CD14-positive monocyte (primary cell): ENCODE data around the gene CACNA1G. TPM values are rescaled to one million over a fixed set of nuclear protein-coding genes. Genes with fewer than 3 reads are reported as not detected.
A peak's percentile ranks its signal among the peaks of the same experiment; 100 is the strongest.

Experiments
- DNase-seq, 3 donors: peaks; one replicate each; pipeline ENCODE4 v3.0.0-alpha.2; 2011 to 2022
- H2AFZ ChIP-seq: 2 replicates; pipeline ENCODE4 v1.6.0; 2012; ENCODE audit warnings: mild to moderate bottlenecking, low read depth, low read length, inconsistent platforms; ENCODE audit not compliant: insufficient read depth, poor library complexity, severe bottlenecking
- H3K27ac ChIP-seq, 2 donors: 1 replicate in 1 of 2; 2 replicates in 1 of 2; pipeline ENCODE4 v1.5.1; 2012 to 2013; ENCODE audit warnings: low read length in 2 of 2, control low read depth in 1 of 2, inconsistent platforms in 1 of 2, low read depth in 1 of 2, mild to moderate bottlenecking in 1 of 2
- H3K27me3 ChIP-seq, 2 donors: one replicate each; pipeline versions ENCODE4 v1.6.0 to v1.6.1; 2011 to 2013; ENCODE audit warnings: low read length in 2 of 2; ENCODE audit not compliant: control insufficient read depth in 2 of 2, insufficient read depth in 2 of 2
- H3K36me3 ChIP-seq, 2 donors: replicated peaks in 1 of 2; 1 replicate in 1 of 2; 2 replicates in 1 of 2; pipeline versions ENCODE4 v1.5.1 to v1.6.1; 2012 to 2013; ENCODE audit warnings: low read length in 2 of 2, control low read depth in 1 of 2, inconsistent platforms in 1 of 2, mild to moderate bottlenecking in 1 of 2; ENCODE audit not compliant: insufficient read depth in 2 of 2, control insufficient read depth in 1 of 2
- H3K4me1 ChIP-seq, 2 donors: 1 replicate in 1 of 2; 2 replicates in 1 of 2; pipeline versions ENCODE4 v1.5.1 to v1.6.1; 2012 to 2013; ENCODE audit warnings: low read length in 2 of 2, control low read depth in 1 of 2, inconsistent platforms in 1 of 2, mild to moderate bottlenecking in 1 of 2, moderate library complexity in 1 of 2; ENCODE audit not compliant: insufficient read depth in 2 of 2, control insufficient read depth in 1 of 2
- H3K4me2 ChIP-seq: replicated peaks from 2 replicates; pipeline ENCODE3; 2012; ENCODE audit warnings: low read length, moderate library complexity, mild to moderate bottlenecking; ENCODE audit not compliant: poor library complexity, severe bottlenecking; ENCODE audit errors: extremely low read depth
- H3K4me3 ChIP-seq, 3 experiments: fragments of 200-600 bp in 1 of 3; sonication (generic) in 1 of 3; replicated peaks in 1 of 3; 1 replicate in 2 of 3; 2 replicates in 1 of 3; pipeline ENCODE4 v1.5.1; 2011 to 2013; ENCODE audit warnings: low read length in 3 of 3, mild to moderate bottlenecking in 3 of 3, control low read depth in 2 of 3, low read depth in 2 of 3, inconsistent platforms in 1 of 3, moderate library complexity in 1 of 3
- H3K79me2 ChIP-seq: 2 replicates; pipeline ENCODE4 v1.6.0; 2012; ENCODE audit warnings: mild to moderate bottlenecking, control low read depth, inconsistent platforms, low read length, moderate library complexity; ENCODE audit not compliant: insufficient read depth
- H3K9ac ChIP-seq: 2 replicates; pipeline ENCODE4 v1.6.0; 2017; ENCODE audit warnings: low read length, mild to moderate bottlenecking; ENCODE audit not compliant: insufficient read depth, poor library complexity, severe bottlenecking
- H3K9me3 ChIP-seq, 2 donors: replicated peaks in 1 of 2; 1 replicate in 1 of 2; 2 replicates in 1 of 2; pipeline versions ENCODE4 v1.5.1 to v1.6.1; 2012 to 2013; ENCODE audit warnings: low read length in 2 of 2, control low read depth in 1 of 2; ENCODE audit not compliant: control insufficient read depth in 1 of 2, insufficient read depth in 1 of 2
- H4K20me1 ChIP-seq: 2 replicates; pipeline ENCODE4 v1.6.0; 2012; ENCODE audit warnings: mild to moderate bottlenecking, low read length, control low read depth, moderate library complexity; ENCODE audit not compliant: insufficient read depth
- H3K27ac Mint-ChIP-seq, 7 donors: one replicate each; pipeline ENCODE4 v1.8.0; 2020; ENCODE audit warnings: mild to moderate bottlenecking in 7 of 7, mixed read lengths in 7 of 7, moderate library complexity in 6 of 7, inconsistent platforms in 2 of 7
- H3K27me3 Mint-ChIP-seq, 3 donors: one replicate each; pipeline ENCODE4 v1.8.0; 2021 to 2022; ENCODE audit warnings: low read depth in 3 of 3, mild to moderate bottlenecking in 3 of 3, mixed read lengths in 3 of 3, moderate library complexity in 3 of 3, inconsistent platforms in 1 of 3
- H3K36me3 Mint-ChIP-seq, 2 donors: one replicate each; pipeline ENCODE4 v1.8.0; 2020; ENCODE audit warnings: mixed read lengths in 2 of 2, inconsistent platforms in 1 of 2, mild to moderate bottlenecking in 1 of 2
- H3K4me1 Mint-ChIP-seq: one replicate; pipeline ENCODE4 v1.8.0; 2020; ENCODE audit warnings: mild to moderate bottlenecking, mixed read lengths
- H3K4me3 Mint-ChIP-seq, 2 donors: one replicate each; pipeline ENCODE4 v1.8.0; 2020; ENCODE audit warnings: mild to moderate bottlenecking in 2 of 2, mixed read lengths in 2 of 2, moderate library complexity in 1 of 2
- H3K9me3 Mint-ChIP-seq, 7 donors: one replicate each; pipeline ENCODE4 v1.8.0; 2020 to 2022; ENCODE audit warnings: mixed read lengths in 7 of 7, mild to moderate bottlenecking in 6 of 7, moderate library complexity in 6 of 7, inconsistent platforms in 2 of 7
- WGBS: methylation state at CpG from one replicate; pipeline ENCODE4 v1.1.5; 2013; ENCODE audit warnings: missing lambda C conversion rate; ENCODE audit not compliant: insufficient coverage; 5-methylcytosine and 5-hydroxymethylcytosine counted together
- intact Hi-C, 2 donors: fragments of 100-400 bp; cut with micrococcal nuclease; formaldehyde crosslinking; loops; one replicate each; pipeline versions ENCODE4 v1.15.0 to v1.15.1; 2023
- polyA plus RNA-seq, 3 donors: library from polyadenylated mRNA; depleted of rRNA in 1 of 3; unstranded in 2 of 3; stranded (reverse) in 1 of 3; fragments of 300-500 nt in 2 of 3; fragments of >200 nt in 1 of 3; fragmentation: Illumina TruSeq in 2 of 3; gene quantifications; 1 replicate in 2 of 3; 2 replicates in 1 of 3; pipeline ENCODE4 v1.2.3, GENCODE V29; 2012 to 2021
- TF ChIP-seq, protein P1 (sequence below): fragments of 200-600 bp; IDR thresholded peaks from one replicate; pipeline ENCODE4 v1.8.0; 2022; ENCODE audit warnings: antibody characterized with exemption, mild to moderate bottlenecking

Gene CACNA1G
- polyA plus RNA-seq, 3 donors: 0.03 TPM; not detected in 2

DNA sequence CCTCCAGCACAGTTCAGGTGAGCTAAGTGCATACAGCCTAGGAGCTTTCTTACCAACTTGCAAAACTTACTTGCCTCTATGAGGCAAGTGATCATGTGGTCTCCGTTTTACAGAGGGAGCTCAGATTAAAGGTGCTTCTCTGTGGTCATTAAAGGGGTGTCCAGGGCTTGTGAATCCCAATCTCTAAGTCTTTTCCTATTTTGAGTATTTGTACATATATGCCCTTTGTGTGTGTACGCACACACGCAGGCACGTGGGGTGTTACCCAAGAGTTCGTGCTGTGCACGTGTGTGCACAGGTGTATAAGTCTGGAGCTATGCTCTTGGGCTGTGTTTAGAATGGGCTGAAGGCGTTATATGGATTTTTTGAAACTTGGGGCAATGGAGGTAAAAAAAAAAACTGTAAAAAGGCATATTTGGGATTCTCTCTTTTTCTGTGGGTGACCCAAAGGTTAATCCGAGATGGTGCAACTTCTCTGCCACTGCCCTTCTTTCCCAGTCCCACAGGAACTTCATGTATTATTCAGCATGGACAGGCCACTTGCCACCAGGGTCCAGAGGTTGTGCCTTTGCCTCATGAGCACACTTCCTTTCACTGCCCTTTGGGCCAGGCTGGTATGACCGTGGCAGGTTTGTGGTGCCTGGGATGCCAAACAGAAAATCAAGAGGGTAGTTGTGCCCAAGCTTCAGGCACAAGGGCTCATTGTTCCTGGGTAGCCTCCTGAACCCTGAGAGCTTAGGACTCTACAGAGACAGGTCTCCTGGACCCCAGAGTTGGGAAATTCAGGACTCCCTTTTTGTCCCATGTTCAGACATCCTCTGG is 75.7 kb downstream of the CACNA1G start:
- intact Hi-C loops: no loop called here
- no peak for DNase-seq
- peak overlapping the region in 1 of 3 experiments; percentile 80 for H3K4me3 ChIP-seq
- no peak overlapping the region for H3K9ac ChIP-seq
- Mint-ChIP-seq H3K9me3 (peaks cover 0 to 11% (median 0%) of the 10 kb centered on the region in 7 donors), H3K4me1 (peaks cover 66% of the 10 kb centered on the region), H3K36me3 (peaks cover 12 to 15% of the 10 kb centered on the region in 2 donors), H3K27ac (no peak overlapping the region), H3K27me3 (peaks cover 47 to 69% (median 53%) of the 10 kb centered on the region in 3 donors), H3K4me3 (peak overlapping the region; percentile 40 to 81)
- no peak overlapping the region for H3K27ac ChIP-seq
- H3K79me2 ChIP-seq: no peaks in the 10 kb centered on the region
- no peaks in the 10 kb centered on the region for H3K36me3 ChIP-seq
- no peaks in the 10 kb centered on the region for H3K9me3 ChIP-seq
- peaks cover 42 to 67% of the 10 kb centered on the region in 2 donors for H3K4me1 ChIP-seq
- H4K20me1 ChIP-seq: peaks cover 17% of the 10 kb centered on the region
- peaks cover 2 to 60% of the 10 kb centered on the region in 2 donors for H3K27me3 ChIP-seq
- peak overlapping the region; percentile 76 for H3K4me2 ChIP-seq
- WGBS: 98% methylated on average over 5 of the region's 9 CpGs
- TF ChIP-seq, protein P1, sequence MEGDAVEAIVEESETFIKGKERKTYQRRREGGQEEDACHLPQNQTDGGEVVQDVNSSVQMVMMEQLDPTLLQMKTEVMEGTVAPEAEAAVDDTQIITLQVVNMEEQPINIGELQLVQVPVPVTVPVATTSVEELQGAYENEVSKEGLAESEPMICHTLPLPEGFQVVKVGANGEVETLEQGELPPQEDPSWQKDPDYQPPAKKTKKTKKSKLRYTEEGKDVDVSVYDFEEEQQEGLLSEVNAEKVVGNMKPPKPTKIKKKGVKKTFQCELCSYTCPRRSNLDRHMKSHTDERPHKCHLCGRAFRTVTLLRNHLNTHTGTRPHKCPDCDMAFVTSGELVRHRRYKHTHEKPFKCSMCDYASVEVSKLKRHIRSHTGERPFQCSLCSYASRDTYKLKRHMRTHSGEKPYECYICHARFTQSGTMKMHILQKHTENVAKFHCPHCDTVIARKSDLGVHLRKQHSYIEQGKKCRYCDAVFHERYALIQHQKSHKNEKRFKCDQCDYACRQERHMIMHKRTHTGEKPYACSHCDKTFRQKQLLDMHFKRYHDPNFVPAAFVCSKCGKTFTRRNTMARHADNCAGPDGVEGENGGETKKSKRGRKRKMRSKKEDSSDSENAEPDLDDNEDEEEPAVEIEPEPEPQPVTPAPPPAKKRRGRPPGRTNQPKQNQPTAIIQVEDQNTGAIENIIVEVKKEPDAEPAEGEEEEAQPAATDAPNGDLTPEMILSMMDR: no peak
- no peak overlapping the region for H2AFZ ChIP-seq

DNA sequence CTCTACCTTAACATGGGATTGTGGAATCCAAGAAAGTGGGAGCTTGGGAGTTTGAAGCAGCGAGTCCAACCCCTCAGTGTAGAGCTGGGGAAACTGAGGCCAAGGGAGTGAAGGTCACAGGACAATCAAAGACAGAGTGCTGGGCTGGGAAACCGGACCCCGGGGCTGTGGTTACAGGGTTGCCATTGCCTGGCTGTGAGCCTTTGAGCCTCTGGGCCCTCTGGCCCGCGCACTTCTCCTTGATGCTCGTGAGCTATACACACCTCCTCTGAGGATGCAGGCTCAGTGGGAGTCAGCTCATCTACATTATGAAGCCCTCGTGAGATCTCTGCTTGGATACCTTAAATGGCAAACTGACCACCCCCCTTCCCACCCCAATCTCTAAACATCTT is 76.3 kb downstream of the CACNA1G start:
- H3K9me3 ChIP-seq: no peaks in the 10 kb centered on the region
- no peak for DNase-seq
- Mint-ChIP-seq H3K27ac (peak overlapping the region in 1 of 7 donors; percentile 66), H3K27me3 (peaks cover 43 to 63% (median 47%) of the 10 kb centered on the region in 3 donors), H3K4me3 (peak overlapping the region; percentile 43 to 81), H3K36me3 (peaks cover 13 to 17% of the 10 kb centered on the region in 2 donors), H3K9me3 (peaks cover 0 to 11% (median 0%) of the 10 kb centered on the region in 7 donors), H3K4me1 (peaks cover 72% of the 10 kb centered on the region)
- H3K79me2 ChIP-seq: no peaks in the 10 kb centered on the region
- intact Hi-C loops: no loop called here
- no peak overlapping the region for H3K27ac ChIP-seq
- 97% methylated on average over 7 of the region's 7 CpGs for WGBS
- TF ChIP-seq, protein P1: no peak
- peaks cover 17% of the 10 kb centered on the region for H4K20me1 ChIP-seq
- H3K36me3 ChIP-seq: no peaks in the 10 kb centered on the region
- no peak overlapping the region for H3K9ac ChIP-seq
- no peak overlapping the region for H3K4me3 ChIP-seq
- H3K4me2 ChIP-seq: no peak overlapping the region
- H2AFZ ChIP-seq: no peak overlapping the region
- H3K4me1 ChIP-seq: peaks cover 47 to 73% of the 10 kb centered on the region in 2 donors
- H3K27me3 ChIP-seq: peaks cover 2 to 57% of the 10 kb centered on the region in 2 donors
